Measurements from ENCODE around the gene EFS.

Gene EFS

DNA sequence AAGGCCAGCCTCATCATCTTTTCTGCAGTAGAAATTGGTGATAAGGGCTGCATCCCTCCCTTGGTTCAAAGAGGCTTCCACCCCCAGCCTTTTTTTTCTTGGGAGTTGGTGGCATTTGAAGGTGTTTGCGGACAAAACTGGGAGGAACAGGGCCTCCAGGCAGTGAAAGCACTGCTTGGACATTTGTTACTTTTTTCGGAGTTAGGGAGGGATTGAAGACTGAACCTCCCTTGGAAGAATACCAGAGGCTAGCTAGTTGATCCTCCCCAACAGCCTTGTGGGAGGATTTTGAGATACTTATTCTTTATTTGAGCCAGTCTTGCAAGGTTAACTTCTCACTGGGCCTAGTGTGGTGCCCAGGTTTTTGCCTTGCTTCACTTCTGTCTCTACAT lies 40.5 kb downstream of the EFS start:
- no peak for DNase-seq

DNA sequence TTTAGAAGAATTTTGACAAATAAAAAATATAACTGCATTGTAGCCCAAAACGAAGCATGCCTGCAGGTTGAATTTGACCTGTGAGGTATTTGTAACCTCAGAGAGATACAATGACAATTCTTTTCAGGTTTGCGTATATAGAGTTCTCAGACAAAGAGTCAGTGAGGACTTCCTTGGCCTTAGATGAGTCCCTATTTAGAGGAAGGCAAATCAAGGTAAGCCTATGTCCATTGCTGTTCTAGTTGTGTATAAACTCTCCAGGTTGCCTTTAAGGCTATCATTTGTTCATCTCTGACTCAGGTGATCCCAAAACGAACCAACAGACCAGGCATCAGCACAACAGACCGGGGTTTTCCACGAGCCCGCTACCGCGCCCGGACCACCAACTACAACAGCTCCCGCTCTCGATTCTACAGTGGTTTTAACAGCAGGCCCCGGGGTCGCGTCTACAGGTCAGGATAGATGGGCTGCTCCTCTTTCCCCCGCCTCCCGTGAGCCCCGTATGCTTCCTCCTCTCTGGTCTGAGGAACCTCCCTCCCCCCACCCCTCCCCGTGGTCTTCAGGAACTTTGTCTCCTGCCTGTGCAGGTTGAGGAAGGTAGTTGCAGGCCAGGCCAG lies 41.0 kb downstream of the EFS start:
- no peak for DNase-seq

DNA sequence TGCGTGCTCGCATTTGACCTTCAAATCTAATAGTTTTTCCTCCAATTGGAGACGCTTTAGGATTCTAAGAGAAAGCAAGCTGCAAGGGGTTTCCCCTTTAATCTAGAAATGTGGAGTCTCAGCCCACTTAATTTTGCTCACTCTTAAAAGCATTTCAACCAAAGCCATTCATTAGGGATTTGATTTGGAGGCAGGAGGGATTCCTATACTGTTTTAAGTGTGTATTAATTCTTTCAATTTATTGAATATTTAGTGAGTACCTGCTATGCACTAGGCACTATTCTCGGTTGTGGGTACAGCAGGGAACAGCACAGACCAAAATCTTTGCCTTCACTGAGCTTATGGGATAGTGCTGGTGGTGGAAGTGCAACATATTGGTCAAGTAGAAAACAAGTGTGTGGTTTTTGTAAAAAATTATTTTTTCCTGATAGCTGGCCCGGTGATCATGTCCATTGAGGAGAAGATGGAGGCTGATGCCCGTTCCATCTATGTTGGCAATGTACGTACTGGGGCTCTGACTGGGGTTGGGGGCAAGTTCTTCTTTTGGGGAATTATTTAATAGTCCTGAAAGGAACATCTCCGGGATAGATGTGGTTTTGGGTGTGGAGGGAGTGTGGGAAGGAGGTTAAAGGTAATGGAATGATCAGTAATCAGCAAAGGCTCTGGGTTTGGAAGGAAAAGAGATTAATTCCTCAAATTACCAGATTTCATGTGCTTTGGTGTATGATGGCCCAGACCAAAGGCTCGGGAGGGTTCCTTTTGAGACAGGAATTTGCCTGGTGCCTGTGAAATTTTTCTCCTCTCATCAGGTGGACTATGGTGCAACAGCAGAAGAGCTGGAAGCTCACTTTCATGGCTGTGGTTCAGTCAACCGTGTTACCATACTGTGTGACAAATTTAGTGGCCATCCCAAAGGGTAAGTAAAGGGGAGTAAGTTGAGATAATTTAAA lies 42.1 kb downstream of the EFS start:
- DNase-seq = no peak

DNA sequence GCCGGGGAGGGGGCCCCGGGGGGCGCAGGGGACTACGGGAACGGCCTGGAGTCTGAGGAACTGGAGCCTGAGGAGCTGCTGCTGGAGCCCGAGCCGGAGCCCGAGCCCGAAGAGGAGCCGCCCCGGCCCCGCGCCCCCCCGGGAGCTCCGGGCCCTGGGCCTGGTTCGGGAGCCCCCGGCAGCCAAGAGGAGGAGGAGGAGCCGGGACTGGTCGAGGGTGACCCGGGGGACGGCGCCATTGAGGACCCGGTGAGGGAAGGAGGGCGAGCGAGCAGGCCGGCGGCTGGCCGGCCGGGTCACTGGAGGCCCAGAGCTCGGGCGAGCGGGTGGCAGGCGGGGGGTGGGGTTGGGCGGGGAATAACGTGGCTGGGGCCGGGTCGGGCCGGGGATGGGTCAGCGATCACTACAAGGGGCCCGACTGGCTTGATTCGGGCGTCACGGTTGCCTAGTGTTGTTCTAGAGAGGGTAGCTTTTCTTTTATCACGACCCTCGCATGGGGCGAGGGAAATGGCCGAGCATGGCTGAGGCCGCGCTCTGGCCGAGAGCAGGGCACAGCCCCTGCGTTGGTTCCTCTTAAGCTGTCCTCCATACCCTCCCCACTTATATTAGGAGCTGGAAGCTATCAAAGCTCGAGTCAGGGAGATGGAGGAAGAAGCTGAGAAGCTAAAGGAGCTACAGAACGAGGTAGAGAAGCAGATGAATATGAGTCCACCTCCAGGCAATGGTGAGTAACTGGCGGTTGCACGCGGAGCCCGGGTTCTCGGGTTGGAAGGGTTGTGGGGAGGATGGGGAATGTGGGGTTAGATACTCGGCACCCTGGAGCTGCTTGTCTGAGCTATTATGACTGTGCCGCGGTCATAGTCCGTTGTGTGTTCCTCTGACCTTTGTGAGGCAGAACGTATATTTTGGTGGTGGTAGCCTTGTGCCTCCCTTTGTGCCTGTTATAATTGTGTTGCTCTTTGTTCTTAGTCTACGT lies 43.1 kb downstream of the EFS start:
- peak; percentile 72 for DNase-seq

DNA sequence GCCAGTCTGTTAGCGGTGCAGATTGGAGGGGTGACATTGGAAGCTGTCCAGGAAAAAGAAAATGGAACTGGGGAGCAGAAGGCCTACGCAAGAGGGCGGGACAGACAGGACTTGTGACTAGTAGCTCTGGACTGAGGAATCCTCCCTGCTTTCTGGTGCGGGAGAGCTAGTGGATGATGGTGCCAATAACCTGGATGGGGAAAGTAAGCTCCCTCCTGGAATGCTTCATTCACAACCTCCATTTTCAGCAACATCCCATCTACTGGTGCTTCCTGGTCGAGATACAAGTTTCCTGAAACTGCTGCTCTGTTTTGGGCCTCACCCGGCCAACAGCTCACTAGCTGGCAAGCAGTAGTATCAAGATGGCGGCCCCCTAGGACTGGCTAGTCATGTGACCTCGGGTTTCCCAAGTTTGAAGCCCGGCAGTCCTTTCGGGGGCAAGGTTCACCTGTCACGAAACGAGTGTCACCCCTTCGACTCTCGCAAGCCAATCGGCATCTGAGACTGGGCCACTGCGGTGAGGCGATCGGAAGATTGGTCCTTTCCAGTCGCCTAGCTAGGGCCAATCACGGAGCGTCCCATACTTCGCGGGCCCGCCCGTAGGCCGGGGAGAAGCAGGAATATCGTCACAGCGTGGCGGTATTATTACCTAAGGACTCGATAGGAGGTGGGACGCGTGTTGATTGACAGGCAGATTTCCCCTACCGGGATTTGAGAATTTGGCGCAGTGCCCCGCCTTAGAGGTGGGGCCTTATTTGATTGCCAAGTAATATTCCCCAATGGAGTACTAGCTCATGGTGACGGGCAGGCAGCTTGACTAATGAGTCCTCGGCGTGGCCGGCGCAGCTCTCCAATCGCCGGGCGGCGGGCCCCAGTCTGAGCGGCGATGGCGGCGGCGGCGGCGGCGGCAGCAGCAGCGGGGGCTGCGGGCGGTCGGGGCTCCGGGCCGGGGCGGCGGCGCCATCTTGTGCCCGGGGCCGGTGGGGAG lies 44.1 kb downstream of the EFS start, which contains the start of gene PABPN1:
TSS of gene PABPN1 (plus strand) at position 874 of the 988 bp plus-strand sequence. CDS start at position 887, 13 bp downstream.
- peak; percentile 98 for DNase-seq

DNA sequence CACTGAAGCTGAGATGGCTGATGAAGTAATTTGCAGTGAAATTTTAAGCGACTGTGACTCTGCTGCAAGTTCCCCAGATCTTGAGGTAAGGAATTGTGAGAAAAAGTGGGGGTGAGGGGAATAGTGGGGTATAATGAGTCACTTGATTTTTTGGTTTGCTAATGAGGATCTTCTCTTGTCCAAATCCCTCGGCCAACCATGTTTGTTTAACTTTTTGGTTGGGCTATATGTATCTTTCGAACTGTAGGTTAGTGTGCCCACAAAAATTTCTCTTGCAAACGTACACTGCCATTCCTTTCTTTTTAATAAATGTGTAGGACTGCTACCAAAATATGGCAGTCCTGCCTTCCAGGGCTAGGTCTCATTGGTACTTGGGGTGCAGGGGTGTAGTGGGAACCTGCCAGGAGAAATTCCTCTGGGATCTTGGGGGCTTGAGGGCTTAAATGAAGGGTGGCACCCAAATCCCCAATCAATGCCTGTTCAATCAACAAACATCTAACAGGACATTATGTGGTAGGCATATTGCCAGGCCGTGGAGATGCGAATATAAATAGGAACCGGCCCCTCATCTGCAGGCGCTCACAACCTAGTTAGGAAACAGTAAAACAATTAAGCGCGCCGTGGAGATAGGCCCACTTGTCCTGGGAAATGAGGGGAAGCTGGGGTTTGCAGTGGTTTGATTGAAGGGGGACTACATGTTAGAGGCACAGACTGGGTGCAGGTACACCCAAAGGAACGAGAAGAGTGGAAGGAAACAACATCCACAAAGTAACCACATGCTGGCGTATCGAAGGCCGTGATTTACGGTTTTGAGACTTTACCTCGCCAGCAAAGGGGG lies 45.0 kb downstream of the EFS start:
- no peak for DNase-seq

DNA sequence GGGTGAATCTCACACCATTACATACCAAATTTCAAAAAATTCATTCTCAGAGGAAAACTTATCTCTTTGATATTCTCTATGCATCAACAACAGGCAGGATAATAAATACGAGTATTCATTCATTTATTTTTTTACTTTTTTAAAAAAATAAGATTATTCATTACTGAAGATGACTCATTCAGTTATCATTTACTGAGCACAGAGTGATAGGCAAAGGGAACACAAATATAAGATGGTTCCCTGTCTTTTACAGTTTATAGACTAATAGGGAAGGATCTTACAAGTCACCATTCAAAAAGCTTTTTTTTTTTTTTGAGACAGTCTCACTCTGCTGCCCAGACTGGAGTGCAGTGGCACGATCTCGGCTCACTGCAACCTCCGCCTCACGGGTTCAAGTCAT lies 48.7 kb downstream of the EFS start:
- no peak for DNase-seq

DNA sequence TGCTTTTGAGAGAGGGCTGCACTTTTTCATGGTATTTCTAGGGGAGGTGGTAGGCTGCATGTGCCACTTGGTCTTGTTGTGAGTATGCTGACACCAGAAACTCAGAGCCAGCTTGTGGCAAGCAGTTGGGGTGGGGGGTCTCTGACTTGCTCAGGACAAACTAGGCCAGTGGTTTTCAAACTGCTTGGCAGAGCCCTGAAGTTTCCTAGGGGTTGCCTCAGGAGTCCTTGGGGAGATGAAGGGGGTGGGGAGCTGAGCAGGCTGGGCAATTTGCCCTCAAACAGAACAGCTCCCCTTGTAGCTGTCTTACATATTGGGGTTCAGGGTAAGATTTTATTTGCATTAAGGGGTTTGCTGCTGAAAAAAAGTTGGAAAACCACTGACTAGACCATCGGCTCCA lies 54.4 kb downstream of the EFS start:
- no peak for DNase-seq

DNA sequence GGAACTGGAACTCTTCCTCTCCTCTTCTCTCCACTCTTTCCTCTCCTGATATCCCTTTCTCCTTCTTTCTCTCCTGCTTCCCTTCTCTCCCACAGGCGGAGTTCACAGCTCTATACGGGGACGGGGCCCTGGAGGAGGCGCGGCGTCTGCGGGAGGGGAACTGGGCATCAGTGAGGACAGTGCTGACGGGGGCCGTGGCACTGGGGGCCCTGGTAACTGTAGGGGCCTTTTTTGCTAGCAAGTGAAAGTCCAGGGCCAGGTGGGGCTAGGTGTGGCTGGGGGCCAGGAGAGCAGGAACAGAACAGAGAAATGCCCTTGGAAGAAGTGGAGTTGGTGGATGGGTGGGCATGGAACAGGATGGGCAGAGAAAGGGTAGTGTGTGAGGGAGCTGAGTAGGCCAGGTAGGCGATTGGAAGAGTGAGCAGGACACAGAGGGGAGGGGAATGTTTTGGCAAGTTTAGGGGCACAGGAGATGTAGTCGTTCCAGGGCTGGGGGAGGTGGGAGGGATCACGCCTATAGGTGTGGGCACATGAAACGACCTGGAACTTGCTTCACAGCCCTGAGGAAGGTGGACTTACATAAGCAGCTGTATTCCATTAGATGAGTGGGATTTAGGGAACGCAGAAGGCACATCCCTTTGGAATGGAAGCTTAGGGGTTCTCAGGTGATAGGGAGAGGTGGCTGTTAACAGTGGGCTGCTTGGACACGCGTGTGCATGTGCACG lies 56.1 kb downstream of the EFS start:
- DNase-seq = no peak

DNA sequence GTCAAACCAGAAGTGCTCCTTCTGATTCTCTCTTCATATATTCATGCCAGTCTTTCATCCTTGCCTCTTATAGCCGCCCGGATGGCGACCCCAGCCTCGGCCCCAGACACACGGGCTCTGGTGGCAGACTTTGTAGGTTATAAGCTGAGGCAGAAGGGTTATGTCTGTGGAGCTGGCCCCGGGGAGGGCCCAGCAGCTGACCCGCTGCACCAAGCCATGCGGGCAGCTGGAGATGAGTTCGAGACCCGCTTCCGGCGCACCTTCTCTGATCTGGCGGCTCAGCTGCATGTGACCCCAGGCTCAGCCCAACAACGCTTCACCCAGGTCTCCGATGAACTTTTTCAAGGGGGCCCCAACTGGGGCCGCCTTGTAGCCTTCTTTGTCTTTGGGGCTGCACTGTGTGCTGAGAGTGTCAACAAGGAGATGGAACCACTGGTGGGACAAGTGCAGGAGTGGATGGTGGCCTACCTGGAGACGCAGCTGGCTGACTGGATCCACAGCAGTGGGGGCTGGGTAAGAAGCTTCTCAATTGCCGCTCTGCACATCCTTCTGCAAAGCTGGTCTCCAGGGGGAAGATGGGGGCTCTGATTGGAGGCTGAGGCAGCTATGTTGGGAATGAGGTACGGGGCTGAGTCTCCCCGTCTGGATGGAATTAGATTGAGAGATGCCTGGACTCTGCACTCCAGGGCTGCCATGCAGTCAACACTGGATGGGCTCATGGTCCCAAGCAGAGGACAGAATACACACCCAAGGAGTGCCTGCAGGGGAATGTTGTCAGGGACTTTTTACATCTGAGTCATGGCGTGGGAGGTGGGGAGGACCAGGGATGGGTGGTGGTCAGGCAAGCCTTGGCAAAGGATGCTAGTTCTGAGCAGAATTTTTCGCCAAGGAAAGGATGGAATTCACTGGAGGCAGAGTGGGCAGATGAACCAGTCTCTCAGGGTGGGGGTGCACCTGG lies 57.0 kb downstream of the EFS start:
- DNase-seq = no peak

DNA sequence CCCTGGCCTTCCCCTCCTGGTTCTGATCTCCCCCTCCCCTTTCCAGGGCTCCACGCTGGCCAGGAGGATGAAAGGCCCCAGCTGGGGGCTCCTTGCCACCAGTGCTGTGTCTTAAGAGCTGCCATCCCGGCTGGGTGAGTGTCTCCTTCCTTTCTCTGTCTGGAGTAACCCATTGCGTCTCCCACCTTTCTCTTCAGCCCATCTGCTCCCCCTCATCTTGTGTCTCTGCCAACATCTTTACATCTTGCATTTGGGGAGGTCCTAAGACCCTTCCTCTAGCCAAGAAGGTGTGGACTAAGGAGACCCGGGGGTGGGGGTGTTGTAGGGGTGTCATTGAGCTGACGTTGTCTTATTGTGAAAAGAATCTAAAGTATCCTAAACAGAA lies 57.8 kb downstream of the EFS start:
- no peak for DNase-seq

DNA sequence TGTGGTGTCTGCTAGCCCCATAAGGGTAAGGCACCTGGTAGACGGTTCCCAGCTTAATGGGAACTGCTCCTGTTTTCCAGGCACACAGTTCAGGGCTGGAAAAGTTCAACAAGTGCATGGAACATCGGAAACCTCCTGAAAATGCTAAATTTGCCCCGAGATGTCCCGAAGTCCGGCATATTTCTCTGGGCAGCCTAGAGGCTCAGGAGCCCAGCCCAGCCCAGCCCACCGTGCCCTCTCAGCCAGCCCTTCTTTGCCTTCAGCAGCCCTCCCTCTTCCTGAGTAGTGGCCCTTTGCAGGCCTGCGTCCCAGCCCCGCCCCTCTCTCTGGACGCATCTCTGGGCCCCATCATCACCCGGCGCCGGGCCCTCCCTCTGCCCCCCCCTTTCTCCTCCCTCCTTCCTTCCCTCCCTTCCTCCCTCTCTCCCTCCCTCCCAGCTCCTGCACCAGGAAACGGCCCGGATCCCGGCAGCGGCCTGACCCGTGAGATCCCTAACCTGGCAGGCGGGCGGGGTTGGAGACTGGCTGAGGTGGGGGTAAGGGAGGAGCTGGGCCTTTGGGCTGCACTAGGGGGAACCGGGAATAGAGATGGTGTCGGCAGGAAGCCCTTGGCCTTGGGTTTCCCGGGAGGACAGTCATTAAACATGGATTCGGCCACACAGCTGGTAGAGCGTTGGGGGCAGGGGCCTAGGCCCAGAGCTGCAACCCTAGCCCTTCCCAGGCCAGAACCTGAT lies 58.4 kb downstream of the EFS start, which contains the start of gene BCL2L2:
TSS of gene BCL2L2 (plus strand) at position 422 of the 734 bp plus-strand sequence. CDS start 935 bp downstream, outside the sequence.
- DNase-seq = peak; percentile 93

All from retina (tissue), 1 donor.